ENCODE data around the gene CCT7. TPM values are rescaled to one million over a fixed set of nuclear protein-coding genes. Genes with fewer than 3 reads are reported as not detected.
"Not testable (repeated sequence)": the region's sequence is repeated elsewhere in the genome, so short reads cannot be mapped to it uniquely, and the experiment has no call there.

Gene CCT7
- total RNA-seq, 1 experiment from 2014 or later = 648 TPM

GRCh38 chr2:73262108-73262651 lies 28.1 kb downstream of the CCT7 start:
- Histone ChIP-seq H3K36me3 (ENCODE audit: insufficient read depth, low read length, poor library complexity, severe bottlenecking) (peaks cover 5% of the 10 kb centered on the region), H3K4me1 (ENCODE audit: insufficient read depth, low read length, poor library complexity, severe bottlenecking) (no peaks in the 10 kb centered on the region), H3K27ac (ENCODE audit: low read depth, low read length, poor library complexity, severe bottlenecking) (no peak overlapping the region), H3K27me3 (replicated peaks; ENCODE audit: insufficient read depth, low read depth, low read length, poor library complexity) (no peaks in the 10 kb centered on the region), H3K4me3 (ENCODE audit: low read depth, low read length, poor library complexity, severe bottlenecking) (no peak overlapping the region), H3K9me3 (ENCODE audit: low read depth, low read length, poor library complexity, severe bottlenecking) (no peaks in the 10 kb centered on the region)
- DNase-seq (ENCODE audit: low spot score) = no peak
- no peak for TF ChIP-seq EZH2 (IDR thresholded peaks at IDR 0.05; ENCODE audit: borderline replicate concordance, low read depth, low read length, poor library complexity, severe bottlenecking)
- TF ChIP-seq CTCF (conservative IDR thresholded peaks at IDR 0.05; ENCODE audit: low read depth, low read length) = no peak
- CTCF ChIA-PET = no interaction called here
- BruUV-seq (replicated peaks) = no TSS peak
- intact Hi-C loops (cut with micrococcal nuclease; ENCODE audit: unreplicated experiment) = no loop called here
- POLR2A ChIA-PET (ENCODE audit: low non-redundant PET) = no interaction called here

GRCh38 chr2:73262691-73263429 lies 28.8 kb downstream of the CCT7 start:
- intact Hi-C loops (cut with micrococcal nuclease; ENCODE audit: unreplicated experiment); BruUV-seq (replicated peaks); POLR2A ChIA-PET (ENCODE audit: low non-redundant PET): not testable (repeated sequence)

GRCh38 chr2:73263540-73264331 lies 29.6 kb downstream of the CCT7 start:
- no peak overlapping the region for H3K27ac ChIP-seq (ENCODE audit: low read depth, low read length, poor library complexity, severe bottlenecking)
- no peaks in the 10 kb centered on the region for H3K9me3 ChIP-seq (ENCODE audit: low read depth, low read length, poor library complexity, severe bottlenecking)
- H3K27me3 ChIP-seq (replicated peaks; ENCODE audit: insufficient read depth, low read depth, low read length, poor library complexity) = no peaks in the 10 kb centered on the region
- no peak for DNase-seq (ENCODE audit: low spot score)
- BruUV-seq (replicated peaks) = no TSS peak
- POLR2A ChIA-PET (ENCODE audit: low non-redundant PET) = no interaction called here
- intact Hi-C loops (cut with micrococcal nuclease; ENCODE audit: unreplicated experiment) = no loop called here
- H3K36me3 ChIP-seq (ENCODE audit: insufficient read depth, low read length, poor library complexity, severe bottlenecking) = no peaks in the 10 kb centered on the region
- no peaks in the 10 kb centered on the region for H3K4me1 ChIP-seq (ENCODE audit: insufficient read depth, low read length, poor library complexity, severe bottlenecking)
- CTCF ChIA-PET = interaction anchor here (0.6 kb wide), 1 partner anchor 13 kb away, joined by 3 read pairs; no protein-coding TSS in a partner anchor
- no peak overlapping the region for H3K4me3 ChIP-seq (ENCODE audit: low read depth, low read length, poor library complexity, severe bottlenecking)
- no peak for TF ChIP-seq EZH2 (IDR thresholded peaks at IDR 0.05; ENCODE audit: borderline replicate concordance, low read depth, low read length, poor library complexity, severe bottlenecking)
- TF ChIP-seq CTCF (conservative IDR thresholded peaks at IDR 0.05; ENCODE audit: low read depth, low read length) = no peak

More at GRCh38 chr2:73262691-73263429, 28.8 kb downstream of the CCT7 start:
- DNase-seq (ENCODE audit: low spot score); H3K9me3 ChIP-seq (ENCODE audit: low read depth, low read length, poor library complexity, severe bottlenecking); H3K4me1 ChIP-seq (ENCODE audit: insufficient read depth, low read length, poor library complexity, severe bottlenecking); H3K27ac ChIP-seq (ENCODE audit: low read depth, low read length, poor library complexity, severe bottlenecking); H3K4me3 ChIP-seq (ENCODE audit: low read depth, low read length, poor library complexity, severe bottlenecking); H3K36me3 ChIP-seq (ENCODE audit: insufficient read depth, low read length, poor library complexity, severe bottlenecking); CTCF ChIA-PET; H3K27me3 ChIP-seq (replicated peaks; ENCODE audit: insufficient read depth, low read depth, low read length, poor library complexity): not testable (repeated sequence)
